CD4-positive, alpha-beta T cell treated with Interleukin-4 for 1 hour (primary cell): Measurements from ENCODE around the gene CTTNBP2.

Experiments
- DNase-seq, 2 donors: peaks; one replicate each; pipeline ENCODE4 v3.0.0-alpha.2; 2020 to 2022

CTTNBP2 gene, protein sequence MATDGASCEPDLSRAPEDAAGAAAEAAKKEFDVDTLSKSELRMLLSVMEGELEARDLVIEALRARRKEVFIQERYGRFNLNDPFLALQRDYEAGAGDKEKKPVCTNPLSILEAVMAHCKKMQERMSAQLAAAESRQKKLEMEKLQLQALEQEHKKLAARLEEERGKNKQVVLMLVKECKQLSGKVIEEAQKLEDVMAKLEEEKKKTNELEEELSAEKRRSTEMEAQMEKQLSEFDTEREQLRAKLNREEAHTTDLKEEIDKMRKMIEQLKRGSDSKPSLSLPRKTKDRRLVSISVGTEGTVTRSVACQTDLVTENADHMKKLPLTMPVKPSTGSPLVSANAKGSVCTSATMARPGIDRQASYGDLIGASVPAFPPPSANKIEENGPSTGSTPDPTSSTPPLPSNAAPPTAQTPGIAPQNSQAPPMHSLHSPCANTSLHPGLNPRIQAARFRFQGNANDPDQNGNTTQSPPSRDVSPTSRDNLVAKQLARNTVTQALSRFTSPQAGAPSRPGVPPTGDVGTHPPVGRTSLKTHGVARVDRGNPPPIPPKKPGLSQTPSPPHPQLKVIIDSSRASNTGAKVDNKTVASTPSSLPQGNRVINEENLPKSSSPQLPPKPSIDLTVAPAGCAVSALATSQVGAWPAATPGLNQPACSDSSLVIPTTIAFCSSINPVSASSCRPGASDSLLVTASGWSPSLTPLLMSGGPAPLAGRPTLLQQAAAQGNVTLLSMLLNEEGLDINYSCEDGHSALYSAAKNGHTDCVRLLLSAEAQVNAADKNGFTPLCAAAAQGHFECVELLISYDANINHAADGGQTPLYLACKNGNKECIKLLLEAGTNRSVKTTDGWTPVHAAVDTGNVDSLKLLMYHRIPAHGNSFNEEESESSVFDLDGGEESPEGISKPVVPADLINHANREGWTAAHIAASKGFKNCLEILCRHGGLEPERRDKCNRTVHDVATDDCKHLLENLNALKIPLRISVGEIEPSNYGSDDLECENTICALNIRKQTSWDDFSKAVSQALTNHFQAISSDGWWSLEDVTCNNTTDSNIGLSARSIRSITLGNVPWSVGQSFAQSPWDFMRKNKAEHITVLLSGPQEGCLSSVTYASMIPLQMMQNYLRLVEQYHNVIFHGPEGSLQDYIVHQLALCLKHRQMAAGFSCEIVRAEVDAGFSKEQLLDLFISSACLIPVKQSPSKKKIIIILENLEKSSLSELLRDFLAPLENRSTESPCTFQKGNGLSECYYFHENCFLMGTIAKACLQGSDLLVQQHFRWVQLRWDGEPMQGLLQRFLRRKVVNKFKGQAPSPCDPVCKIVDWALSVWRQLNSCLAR (N-terminal part only)

GRCh38 chr7:117873310-117874190 is at the start of gene CTTNBP2:
CTTNBP2 (minus strand) TSS chr7:117873441; CDS start chr7:117873415, 26 bp downstream.
- no peak for DNase-seq

GRCh38 chr7:117916309-117916708 is 43.1 kb upstream of the CTTNBP2 start:
- no peak for DNase-seq

- DNase-seq: no peak
These were observed 39.2 kb upstream of the CTTNBP2 start for GRCh38 chr7:117912421-117912820.

GRCh38 chr7:117908031-117908795 is 35.0 kb upstream of the CTTNBP2 start:
- no peak for DNase-seq

DNA sequence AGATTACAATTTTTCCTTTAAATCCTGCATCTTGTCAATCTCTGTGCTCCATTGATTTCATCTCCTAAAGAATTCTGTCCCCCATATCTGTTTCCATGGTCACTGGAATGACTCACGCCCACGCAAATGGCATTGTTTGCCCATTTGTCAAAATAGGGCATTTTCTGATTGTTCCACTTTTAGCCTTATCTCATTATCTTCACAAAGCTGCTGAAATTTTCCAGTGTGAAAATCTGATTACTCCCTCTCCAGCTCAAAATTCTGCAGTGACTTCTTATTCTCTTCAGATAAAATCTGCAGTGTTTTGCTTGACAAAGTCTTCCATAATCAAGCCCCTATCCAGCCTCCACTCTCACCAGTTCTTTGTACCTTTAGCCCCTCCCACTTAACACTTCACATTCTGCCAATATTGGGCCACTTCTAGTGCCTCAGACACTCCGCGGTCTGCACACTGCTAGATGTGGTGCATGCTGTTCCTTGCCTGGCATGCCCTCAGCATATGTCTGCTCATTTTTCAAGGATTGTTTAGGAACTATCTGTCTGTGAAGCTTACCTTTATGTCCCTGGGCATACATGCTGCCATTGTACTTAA is 33.9 kb upstream of the CTTNBP2 start:
- no peak for DNase-seq

GRCh38 chr7:117902314-117902889 is 29.2 kb upstream of the CTTNBP2 start:
- DNase-seq: no peak

DNA sequence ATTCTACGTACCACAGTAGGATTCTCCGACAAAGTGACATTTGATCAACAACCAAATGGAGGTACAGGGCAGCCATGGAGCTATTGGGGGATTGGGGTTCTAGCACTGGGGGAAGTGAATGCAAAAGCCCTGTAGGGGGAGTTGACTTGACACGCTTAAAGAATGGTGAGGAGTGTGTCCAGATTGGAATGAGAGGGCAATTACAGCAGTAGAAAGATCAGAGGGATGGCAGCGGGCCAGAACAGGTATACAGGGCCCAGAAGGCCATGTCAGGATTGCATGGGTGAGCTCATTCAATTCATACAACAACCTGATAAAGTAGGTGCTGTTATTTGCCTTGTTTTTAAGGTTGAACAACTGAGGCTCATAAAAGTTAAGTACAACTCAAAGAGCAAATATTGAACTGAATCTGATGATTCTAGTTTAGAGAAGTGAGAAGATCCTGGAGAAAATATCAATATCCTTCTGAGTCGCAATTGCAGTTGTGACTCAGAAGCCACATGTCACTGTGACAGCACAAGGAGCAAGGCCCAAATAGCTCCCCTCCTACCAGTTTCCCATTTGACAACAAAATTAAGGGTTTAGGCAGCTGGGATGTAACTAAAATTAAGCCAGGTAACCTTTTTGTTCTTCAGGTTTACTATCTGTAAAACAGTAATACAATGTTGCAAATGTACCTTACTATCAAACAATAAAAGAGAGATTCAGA is 28.0 kb upstream of the CTTNBP2 start:
- DNase-seq: no peak

DNA sequence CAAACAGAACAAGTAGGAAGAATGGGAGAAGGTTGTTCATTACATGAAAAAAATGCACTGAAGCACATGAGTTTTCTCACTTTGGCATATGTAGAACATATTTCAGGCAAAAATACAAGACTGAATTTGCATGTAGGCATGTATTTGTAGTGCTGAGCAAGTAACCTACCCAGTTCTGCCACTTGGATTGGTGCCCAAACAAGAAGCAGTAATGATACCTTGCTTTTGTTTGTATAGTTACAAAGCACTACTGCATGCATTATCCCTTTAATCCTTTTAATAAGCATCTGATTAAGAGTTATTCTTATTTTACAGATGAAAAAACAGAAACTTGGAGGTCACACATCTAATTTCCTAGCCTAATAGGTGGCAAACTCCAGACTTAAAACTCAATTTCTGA is 23.1 kb upstream of the CTTNBP2 start:
- DNase-seq: no peak

DNA sequence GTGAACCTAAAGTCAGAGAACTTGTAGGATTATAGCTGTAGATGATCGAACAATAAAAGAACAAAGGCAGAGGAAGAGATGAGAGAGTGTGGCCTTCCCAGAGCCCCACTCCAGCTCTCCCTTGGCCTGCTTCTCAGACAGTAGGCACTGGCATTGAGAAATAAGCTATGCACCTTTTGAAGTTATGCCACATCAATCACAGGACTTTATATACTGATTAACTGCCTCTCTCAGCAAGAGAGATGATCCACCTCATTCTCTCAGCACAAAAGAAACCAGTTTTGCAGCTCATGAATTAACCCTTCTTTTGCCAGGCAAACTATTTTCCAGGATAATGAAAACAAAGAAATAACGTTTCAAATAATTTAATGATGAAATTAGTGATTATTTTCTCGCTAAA is 22.0 kb upstream of the CTTNBP2 start:
- no peak for DNase-seq

DNA sequence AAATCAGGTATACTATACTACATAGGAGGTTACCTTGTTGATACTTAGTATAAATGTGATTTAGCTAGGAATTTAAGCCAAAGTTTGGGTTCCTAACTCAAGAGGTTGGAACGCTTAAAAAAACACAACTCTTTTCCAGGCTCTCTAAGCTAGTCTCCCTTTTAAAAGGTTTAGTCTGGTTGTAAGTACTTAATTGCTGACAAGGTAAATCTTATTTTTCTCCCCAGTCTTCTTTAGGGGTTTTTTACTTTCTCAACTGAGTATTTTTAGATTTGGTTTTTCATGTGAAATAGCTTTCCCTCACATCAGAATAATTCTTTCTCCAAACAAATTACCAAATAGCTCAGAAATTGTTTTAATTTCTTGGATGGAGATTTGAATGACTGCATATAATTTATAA is 20.8 kb upstream of the CTTNBP2 start:
- DNase-seq: no peak

DNA sequence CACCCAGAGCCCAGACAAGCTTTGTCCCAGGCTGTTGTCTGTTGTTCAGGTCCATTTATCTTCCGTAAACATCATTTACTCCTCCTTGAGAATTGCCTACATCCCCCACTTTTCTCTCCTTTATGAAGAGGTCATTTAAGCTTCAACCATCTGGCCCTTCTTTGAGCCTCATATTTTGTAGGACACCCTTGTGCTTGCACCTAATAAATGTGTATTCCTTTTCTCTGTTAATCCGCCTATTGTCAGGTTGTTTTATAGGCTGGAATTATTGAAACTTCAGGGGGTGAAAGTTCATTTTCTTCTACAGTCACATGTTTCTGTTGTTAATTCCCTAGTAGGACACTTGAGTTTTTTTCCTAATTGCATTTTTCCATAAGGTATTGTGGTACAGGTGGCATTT is 19.6 kb upstream of the CTTNBP2 start:
- DNase-seq: no peak

DNA sequence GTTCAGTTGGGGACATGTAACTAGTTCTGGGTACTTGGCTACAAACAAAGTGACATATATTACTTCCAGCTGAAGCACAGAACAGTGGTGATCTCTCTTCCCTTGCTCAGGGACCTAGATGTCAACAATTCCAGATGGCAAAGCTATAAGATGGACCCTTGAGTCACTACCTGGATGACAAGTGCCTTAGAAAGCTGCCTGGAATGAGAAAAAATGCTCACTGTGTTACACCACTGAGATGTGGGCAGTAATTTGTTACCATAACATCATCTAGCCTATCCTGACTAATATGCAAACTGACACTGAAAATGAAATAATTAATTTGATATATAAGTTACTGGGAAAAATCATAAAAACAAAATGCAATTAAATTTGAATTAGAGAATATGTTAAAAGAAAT is 16.4 kb upstream of the CTTNBP2 start:
- DNase-seq: no peak

GRCh38 chr7:117888627-117889026 is 15.4 kb upstream of the CTTNBP2 start:
- DNase-seq: no peak

GRCh38 chr7:117882594-117882993 is 9.4 kb upstream of the CTTNBP2 start:
- no peak for DNase-seq

GRCh38 chr7:117876761-117877160 is 3.5 kb upstream of the CTTNBP2 start:
- no peak for DNase-seq

- no peak for DNase-seq
These were observed 2.3 kb upstream of the CTTNBP2 start for GRCh38 chr7:117875566-117875965.

DNA sequence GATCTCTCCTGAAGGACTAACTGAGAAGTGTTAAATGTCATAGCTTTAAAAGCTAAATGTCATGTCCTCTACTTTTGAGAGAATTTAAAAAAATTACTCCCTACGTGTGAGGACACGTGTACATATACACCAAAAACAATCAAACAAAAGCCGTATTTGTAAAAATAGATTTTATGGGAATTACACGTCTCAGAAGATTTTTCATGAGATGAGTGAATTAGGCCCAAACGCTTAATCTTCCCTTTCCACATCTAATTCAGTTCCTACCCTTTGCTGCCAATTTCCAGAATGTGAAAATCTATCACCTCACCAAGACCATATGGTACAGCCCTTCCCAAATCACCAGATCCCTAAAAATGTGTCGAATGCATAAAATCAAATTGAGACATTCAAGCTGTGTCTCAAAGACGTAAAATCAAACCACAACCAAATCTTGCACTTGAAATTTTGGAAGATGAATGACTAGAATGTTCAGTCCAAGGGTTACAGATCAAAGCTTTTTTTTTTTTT is 1.0 kb upstream of the CTTNBP2 start:
- no peak for DNase-seq

GRCh38 chr7:117872561-117873309 is 506 bp downstream of the CTTNBP2 start:
- no peak for DNase-seq
